SK-N-SH treated with all-trans-retinoic acid at 6 μM for 48 hours (cell line): Measurements from ENCODE around the gene AP2A2.

Experiments
- BACH2 ChIP-seq: fragments of 250-450 bp; sonication (Bioruptor Pico); IDR thresholded peaks from 2 replicates; pipeline ENCODE4 v1.9.0; 2021; ENCODE audit warnings: mild to moderate bottlenecking, borderline replicate concordance
- CSDC2 ChIP-seq: fragments of 250-450 bp; sonication (Bioruptor Pico); IDR thresholded peaks from 2 replicates; pipeline ENCODE4 v1.5.0; 2020; ENCODE audit warnings: mild to moderate bottlenecking, moderate library complexity
- CSRNP3 ChIP-seq: fragments of 250-450 bp; sonication (Bioruptor Pico); IDR thresholded peaks from 2 replicates; pipeline ENCODE4 v1.5.1; 2021; ENCODE audit warnings: mild to moderate bottlenecking, moderate library complexity
- ESRRG ChIP-seq: fragments of 250-450 bp; sonication (Bioruptor Pico); IDR thresholded peaks from 2 replicates; pipeline ENCODE4 v1.6.1; 2021; ENCODE audit warnings: mild to moderate bottlenecking
- GLIS3 ChIP-seq: fragments of 250-450 bp; sonication (Bioruptor Pico); IDR thresholded peaks from 2 replicates; pipeline ENCODE4 v1.5.0; 2020; ENCODE audit warnings: mild to moderate bottlenecking, moderate library complexity
- ISL1 ChIP-seq: fragments of 250-450 bp; sonication (Bioruptor Pico); IDR thresholded peaks from 2 replicates; pipeline ENCODE4 v2.1.2; 2022; ENCODE audit warnings: mild to moderate bottlenecking, moderate library complexity
- OSR1 ChIP-seq: fragments of 250-450 bp; sonication (Bioruptor Pico); IDR thresholded peaks from 2 replicates; pipeline ENCODE4 v1.8.0; 2022; ENCODE audit warnings: moderate library complexity, mild to moderate bottlenecking, inconsistent platforms
- PATZ1 ChIP-seq: fragments of 250-450 bp; sonication (Bioruptor Pico); IDR thresholded peaks from 2 replicates; pipeline ENCODE4 v1.8.0; 2020; ENCODE audit warnings: mild to moderate bottlenecking, moderate library complexity, borderline replicate concordance
- PPARA ChIP-seq: fragments of 250-450 bp; sonication (Bioruptor Pico); IDR thresholded peaks from 2 replicates; pipeline ENCODE4 v1.5.0; 2020; ENCODE audit warnings: mild to moderate bottlenecking, borderline replicate concordance
- TCF4 ChIP-seq: fragments of 250-450 bp; sonication (Bioruptor Pico); IDR thresholded peaks from 2 replicates; pipeline ENCODE4 v1.8.0; 2021; ENCODE audit warnings: mild to moderate bottlenecking, moderate library complexity, borderline replicate concordance
- ZFP3 ChIP-seq: fragments of 250-450 bp; sonication (Bioruptor Pico); IDR thresholded peaks from 2 replicates; pipeline ENCODE4 v1.5.0; 2020; ENCODE audit warnings: mild to moderate bottlenecking, moderate library complexity
- ZFP30 ChIP-seq: fragments of 450-650 bp; formaldehyde crosslinking; IDR thresholded peaks from 2 replicates; pipeline ENCODE4 v1.5.0; 2022; ENCODE audit warnings: mild to moderate bottlenecking, moderate library complexity

GRCh38 chr11:914204-914603 lies 11.5 kb upstream of the AP2A2 start:
- TF ChIP-seq OSR1 (CRISPR knock-in tag) (no peak), BACH2 (no peak), PATZ1 (CRISPR knock-in tag) (no peak), CSRNP3 (CRISPR knock-in tag) (no peak), ZFP3 (no peak), ESRRG (CRISPR knock-in tag) (no peak), CSDC2 (CRISPR knock-in tag) (no peak), GLIS3 (CRISPR knock-in tag) (no peak), PPARA (CRISPR knock-in tag) (no peak), ISL1 (CRISPR knock-in tag) (no peak), TCF4 (CRISPR knock-in tag) (no peak), ZFP30 (CRISPR knock-in tag) (no peak)
